ENCODE data around the gene KDM4B.

KDM4B gene

DNA sequence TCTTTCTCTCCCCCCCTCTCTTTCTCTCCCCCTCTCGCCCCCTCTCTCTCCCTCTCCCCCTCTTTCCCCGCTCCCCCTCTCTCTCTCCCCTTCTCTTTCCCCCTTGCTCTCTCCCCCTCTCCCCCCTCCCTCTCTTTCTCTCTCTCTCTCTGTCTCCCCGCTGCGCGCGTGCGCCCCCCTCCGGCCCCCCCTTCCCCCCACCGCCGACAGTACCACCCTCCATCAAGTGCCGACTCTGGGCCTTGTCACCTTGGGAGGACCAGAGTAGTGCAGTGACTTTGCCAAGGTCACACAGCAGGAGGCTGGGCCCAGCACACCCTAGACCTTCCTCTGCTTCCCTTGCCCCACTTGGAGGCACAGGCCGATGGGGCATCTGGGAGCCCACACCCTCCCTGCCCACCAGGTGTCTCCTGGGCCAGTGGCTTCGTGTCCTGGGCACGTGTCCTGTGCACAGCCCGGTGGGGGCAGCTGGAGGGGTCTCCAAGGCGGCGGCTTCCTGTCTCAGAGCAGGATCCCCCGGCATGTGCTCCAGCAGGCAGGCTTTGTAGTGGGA, 121.6 kb downstream of the KDM4B start:
- TF ChIP-seq, protein P1, sequence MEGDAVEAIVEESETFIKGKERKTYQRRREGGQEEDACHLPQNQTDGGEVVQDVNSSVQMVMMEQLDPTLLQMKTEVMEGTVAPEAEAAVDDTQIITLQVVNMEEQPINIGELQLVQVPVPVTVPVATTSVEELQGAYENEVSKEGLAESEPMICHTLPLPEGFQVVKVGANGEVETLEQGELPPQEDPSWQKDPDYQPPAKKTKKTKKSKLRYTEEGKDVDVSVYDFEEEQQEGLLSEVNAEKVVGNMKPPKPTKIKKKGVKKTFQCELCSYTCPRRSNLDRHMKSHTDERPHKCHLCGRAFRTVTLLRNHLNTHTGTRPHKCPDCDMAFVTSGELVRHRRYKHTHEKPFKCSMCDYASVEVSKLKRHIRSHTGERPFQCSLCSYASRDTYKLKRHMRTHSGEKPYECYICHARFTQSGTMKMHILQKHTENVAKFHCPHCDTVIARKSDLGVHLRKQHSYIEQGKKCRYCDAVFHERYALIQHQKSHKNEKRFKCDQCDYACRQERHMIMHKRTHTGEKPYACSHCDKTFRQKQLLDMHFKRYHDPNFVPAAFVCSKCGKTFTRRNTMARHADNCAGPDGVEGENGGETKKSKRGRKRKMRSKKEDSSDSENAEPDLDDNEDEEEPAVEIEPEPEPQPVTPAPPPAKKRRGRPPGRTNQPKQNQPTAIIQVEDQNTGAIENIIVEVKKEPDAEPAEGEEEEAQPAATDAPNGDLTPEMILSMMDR (conservative IDR thresholded peaks at IDR 0.05; ENCODE audit: low read depth, low read length) = peak; percentile 11
- H3K4me3 ChIP-seq (ENCODE audit: low read length) = no peak overlapping the region
- no peak for DNase-seq (ENCODE audit: low read depth)

DNA sequence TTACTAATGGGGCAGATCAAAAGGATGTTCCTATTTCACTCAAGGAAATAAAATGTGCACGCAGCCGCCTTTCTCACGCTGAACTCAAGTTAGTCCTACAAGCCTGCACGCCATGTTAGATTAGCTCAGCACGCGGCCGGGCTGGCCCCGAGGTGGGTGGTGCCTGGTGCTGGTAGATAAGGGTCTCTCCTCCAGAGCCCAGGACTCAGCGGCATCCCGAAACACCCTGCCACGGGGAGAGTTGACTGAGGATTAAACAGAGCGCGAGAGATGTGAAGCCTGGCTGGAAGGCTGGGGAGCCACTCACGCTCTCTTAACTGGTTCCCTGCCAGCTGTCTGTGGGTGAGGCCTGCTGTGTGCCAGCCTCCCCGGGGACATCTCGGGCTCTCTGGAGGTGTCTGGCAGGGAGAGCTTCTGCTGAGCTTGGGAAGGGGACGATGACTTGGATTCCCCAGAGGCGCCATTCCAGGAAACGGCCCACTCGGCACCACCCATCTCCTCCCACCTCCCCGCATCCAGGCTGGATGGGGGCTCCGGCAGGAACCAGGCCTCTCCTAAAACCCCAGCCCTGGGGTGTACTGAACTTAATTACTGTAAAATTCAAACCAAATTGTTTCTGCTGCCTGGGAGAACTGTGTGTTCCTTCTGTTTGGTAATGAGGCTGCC, 122.2 kb downstream of the KDM4B start:
- TF ChIP-seq, protein P1 (conservative IDR thresholded peaks at IDR 0.05; ENCODE audit: low read depth, low read length) = peak; percentile 0
- no peak overlapping the region for H3K4me3 ChIP-seq (ENCODE audit: low read length)
- peak; percentile 64 for DNase-seq (ENCODE audit: low read depth)

DNA sequence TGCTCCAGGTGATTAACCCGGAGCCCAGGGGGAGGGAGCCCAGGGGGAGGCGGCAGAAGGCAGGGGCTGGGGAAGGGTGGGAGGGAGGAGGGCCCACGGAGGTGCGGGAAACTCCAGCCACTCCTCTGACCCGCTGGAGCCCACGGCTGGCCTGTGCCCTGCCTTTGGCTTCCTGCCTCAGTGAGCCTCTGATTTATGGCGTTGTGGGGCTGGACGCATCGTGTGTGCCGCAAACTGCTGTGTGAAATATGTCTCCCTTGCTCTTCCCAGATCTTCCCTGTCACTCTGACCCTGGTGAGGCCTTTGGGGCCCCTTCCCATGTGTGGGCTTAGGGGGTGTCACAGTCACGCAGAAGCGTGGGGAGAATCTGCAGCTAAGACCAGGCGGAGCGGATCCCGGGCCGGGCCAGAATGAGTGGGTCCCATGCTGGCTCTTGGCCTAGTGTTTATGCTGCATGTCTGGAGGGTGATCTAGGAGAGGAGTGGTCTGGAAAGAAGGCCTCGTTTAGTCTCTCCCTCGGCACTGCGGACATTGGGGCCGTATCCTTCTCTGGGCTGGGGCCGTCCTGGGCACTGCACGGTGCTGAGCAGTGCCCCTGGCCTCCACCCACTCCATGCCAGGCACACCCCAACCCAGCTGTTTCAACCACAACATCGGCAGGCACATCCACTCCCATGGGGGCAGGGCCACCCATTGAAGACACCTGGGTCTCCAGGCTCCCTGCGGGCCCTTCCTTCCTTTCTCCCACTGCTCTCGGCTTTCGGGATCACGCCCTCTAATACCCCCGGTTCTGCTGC, 123.0 kb downstream of the KDM4B start:
- H3K4me3 ChIP-seq (ENCODE audit: low read length) = no peak overlapping the region
- DNase-seq (ENCODE audit: low read depth) = no peak
- TF ChIP-seq, protein P1 (conservative IDR thresholded peaks at IDR 0.05; ENCODE audit: low read depth, low read length) = no peak

DNA sequence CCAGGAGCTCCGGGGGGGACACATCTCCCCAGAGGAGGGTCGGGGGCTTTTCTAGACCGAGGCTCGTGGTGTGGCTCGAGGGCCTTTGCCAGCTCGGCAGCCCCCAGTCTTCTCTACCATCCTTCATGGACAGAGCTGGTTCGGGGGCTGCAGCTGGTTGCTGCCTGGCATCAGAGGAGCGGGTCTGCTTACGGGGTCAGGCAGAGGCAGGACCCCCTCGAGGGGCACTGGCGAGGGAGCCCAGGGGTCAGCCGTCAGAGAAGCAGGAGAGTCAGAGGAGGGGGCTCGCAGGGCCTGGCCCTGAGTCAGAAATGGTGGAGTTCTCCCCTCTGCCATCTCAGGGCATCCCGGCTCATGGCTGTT, 123.5 kb downstream of the KDM4B start:
- DNase-seq (ENCODE audit: low read depth) = no peak
- no peak overlapping the region for H3K4me3 ChIP-seq (ENCODE audit: low read length)
- TF ChIP-seq, protein P1 (conservative IDR thresholded peaks at IDR 0.05; ENCODE audit: low read depth, low read length) = no peak

DNA sequence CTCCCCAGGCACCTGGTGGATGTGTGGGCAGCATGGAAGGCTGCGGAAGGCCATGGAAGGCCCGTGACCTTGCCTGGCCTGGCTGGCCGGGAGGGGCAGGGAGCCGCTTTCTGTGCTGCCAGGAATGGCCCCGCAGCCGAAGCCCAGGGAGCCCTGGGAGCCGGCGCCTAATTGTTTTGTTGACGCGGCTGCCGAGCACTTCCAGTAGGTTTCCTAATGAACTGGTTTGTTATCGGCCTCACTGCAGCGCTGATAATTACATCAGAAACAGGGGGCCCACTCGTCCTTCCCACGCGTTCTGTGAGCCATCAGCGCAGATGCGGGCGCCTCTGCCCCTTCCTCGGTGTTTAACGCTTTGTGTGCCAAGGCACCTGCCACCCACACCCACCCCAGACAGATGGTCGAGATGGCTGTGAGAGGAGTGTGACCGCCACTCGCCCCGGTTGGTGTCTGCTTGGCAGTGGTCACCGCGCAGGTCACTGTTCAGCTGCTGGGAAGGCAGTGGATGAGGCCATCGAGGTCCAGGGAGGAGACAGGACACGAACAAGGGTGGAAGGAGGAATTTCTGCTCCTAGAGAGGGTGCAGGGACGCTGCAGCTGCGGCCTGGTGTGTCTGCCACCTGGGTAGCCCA, 124.5 kb downstream of the KDM4B start:
- DNase-seq (ENCODE audit: low read depth) = no peak
- no peak overlapping the region for H3K4me3 ChIP-seq (ENCODE audit: low read length)
- TF ChIP-seq, protein P1 (conservative IDR thresholded peaks at IDR 0.05; ENCODE audit: low read depth, low read length) = no peak

DNA sequence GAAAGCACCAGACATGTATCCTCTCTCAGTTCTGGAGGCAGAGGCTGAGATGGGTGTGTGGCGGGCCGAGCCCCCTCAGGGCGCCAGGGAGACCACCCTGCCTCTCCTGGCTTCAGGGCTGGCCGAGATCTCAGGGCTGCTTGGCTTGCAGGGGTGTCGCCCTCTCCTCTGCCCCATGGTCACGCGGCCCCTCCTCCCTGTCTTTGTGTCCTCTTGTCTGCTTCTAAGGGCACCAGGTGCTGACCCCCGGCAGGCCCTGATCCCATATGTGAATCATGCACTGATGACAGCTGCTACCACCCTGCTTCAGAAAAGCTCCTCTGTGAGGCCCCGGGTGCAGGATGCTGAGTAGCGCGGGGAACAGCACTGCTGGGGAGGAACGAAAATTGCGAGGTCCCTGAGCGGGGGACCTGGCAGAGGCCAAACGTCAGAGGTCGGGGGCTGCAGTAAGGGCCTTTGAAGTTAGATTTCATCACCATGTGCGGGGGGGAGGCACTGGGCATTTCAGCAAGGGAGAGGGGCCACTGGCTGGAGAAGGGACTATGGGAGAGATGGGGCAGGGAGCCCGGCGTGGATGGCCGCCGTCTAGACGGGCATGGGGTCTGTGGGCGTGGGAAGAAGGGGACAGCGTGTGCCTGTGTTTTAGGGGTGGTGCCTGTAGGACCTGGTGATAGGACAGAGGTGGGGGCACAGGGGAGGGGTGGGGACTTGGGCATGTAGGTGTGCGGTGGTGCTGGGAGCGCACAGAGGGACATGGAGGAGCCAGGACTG, 125.2 kb downstream of the KDM4B start:
- H3K4me3 ChIP-seq (ENCODE audit: low read length) = no peak overlapping the region
- TF ChIP-seq, protein P1 (conservative IDR thresholded peaks at IDR 0.05; ENCODE audit: low read depth, low read length) = no peak
- no peak for DNase-seq (ENCODE audit: low read depth)

All from retinal pigment epithelial cell (primary cell).